Measurements from ENCODE around the gene HPCAL4. TPM values are rescaled to one million over a fixed set of nuclear protein-coding genes. Genes with fewer than 3 reads are reported as not detected.

Gene HPCAL4
- total and polyA plus RNA-seq, 9 of the 15 experiments (the other 6 are each of a cell fraction or from before 2014, with no cell fraction given), result 0.01 to 0.04 (median 0.04) TPM; not detected in 4

DNA sequence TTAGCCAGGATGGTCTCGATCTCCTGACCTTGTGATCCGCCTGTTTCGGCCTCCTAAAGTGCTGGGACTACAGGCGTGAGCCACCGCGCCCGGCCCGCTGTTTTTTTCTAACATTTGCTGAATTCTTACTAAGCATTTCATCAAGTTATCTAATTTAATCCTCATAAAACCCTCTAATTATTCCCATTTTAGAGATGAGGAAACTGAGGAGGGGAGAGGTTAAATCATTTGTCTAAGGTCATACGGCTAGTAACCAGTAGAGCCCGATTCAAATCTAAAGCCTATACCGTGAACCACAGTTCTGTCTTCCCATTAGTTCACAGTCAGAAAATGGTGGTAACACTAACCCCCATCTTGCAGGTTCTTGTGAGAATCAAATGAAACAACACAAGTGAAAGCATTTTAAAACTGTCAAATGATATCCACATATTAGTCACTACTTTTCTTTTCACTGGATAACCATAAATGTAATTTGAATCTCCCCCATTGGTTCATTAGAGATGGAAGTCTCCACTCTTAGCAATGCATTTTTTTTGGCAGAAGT is 62.4 kb downstream of the HPCAL4 start:
- ChIA-PET POLR2A (no interaction called here), CTCF (ENCODE audit: low intra/inter-chr PET ratio) (no interaction called here)
- FAIRE-seq (no peak), ATAC-seq (no peak), DNase-seq (ENCODE audit: extremely low read depth in 1 of 4, low spot score in 3 of 4) (no peak)
- peaks cover 65 to 85% of the 10 kb centered on the region in 2 experiments for H3K27me3 ChIP-seq (ENCODE audit: control insufficient read depth in 2 of 2, insufficient read depth in 2 of 2, low read length in 2 of 2)
- no peaks in the 10 kb centered on the region for H3K36me3 ChIP-seq (ENCODE audit: control insufficient read depth, insufficient read depth, low read length)
- H4K20me1 ChIP-seq (replicated peaks; ENCODE audit: control insufficient read depth, insufficient read depth, low read length), result peaks cover 29% of the 10 kb centered on the region
- no TSS peak for BruUV-seq (replicated peaks)
- no peaks in the 10 kb centered on the region for H3K9me3 ChIP-seq (replicated peaks; ENCODE audit: control insufficient read depth, insufficient read depth, low read depth, low read length)
- no peak overlapping the region for H3K4me3 ChIP-seq
- H3K4me2 ChIP-seq (ENCODE audit: insufficient read depth, low read length), result no peak overlapping the region
- no peaks in the 10 kb centered on the region for H3K79me2 ChIP-seq (ENCODE audit: control insufficient read depth, insufficient read depth, low read length)
- no peak overlapping the region for H2AFZ ChIP-seq (ENCODE audit: low read depth, low read length)
- H3K9me1 ChIP-seq (ENCODE audit: control insufficient read depth, insufficient read depth, low read length), result peaks cover 9% of the 10 kb centered on the region
- no peak overlapping the region for H3K9ac ChIP-seq (ENCODE audit: insufficient read depth in 1 of 2, low read depth in 2 of 2, low read length in 2 of 2)
- no peak overlapping the region for H3K27ac ChIP-seq (ENCODE audit: extremely low read depth, low read depth, low read length)
- 24% methylated on average over 11 of the region's 11 CpGs for WGBS (ENCODE audit: insufficient coverage, low coverage, missing lambda C conversion rate)
- intact Hi-C loops (cut with micrococcal nuclease), result no loop called here
- in situ Hi-C loops (cut with MboI), result no loop called here
- H3K4me1 ChIP-seq (replicated peaks in 1 of 2; ENCODE audit: control insufficient read depth in 2 of 2, insufficient read depth in 2 of 2, low read length in 2 of 2), result peaks cover 3 to 16% of the 10 kb centered on the region in 2 experiments; a peak in 3 of 5 replicates
- peak; percentile 67 for TF ChIP-seq RBM25 (IDR thresholded peaks at IDR 0.05; ENCODE audit: low read depth, low read length, severe bottlenecking)
- peak; percentile 60; the same call in 1 of the 2 replicates for TF ChIP-seq ESRRA (IDR thresholded peaks at IDR 0.05; ENCODE audit: borderline replicate concordance, low read depth)
- no peak for TF ChIP-seq ZZZ3 (IDR thresholded peaks at IDR 0.05)

Small RNA genes within 50 kb of the gene (small RNA-seq; reads per million reads assigned to genes)
- gene RNU7-121P, result not detected

Other genes starting within 250 kb of the HPCAL4 start
Only the 7 nearest of the 9 such genes appear.
- 207 and 244 TPM in 2 replicates for gene PABPC4, start 114.6 kb downstream of the HPCAL4 start, total RNA-seq (2014; rRNA removed)
- 212 and 220 TPM in 2 replicates for gene PABPC4, start 114.6 kb downstream of the HPCAL4 start, total RNA-seq (2014; rRNA removed; fragmentation: Illumina TruSeq; extraction: Trizol)
- 169 and 175 TPM in 2 replicates for gene PABPC4, start 114.6 kb downstream of the HPCAL4 start, total RNA-seq (2015; rRNA removed; fragmentation: Illumina TruSeq; extraction: Trizol)
- 520 and 526 TPM in 2 replicates for gene PABPC4, start 114.6 kb downstream of the HPCAL4 start, total RNA-seq (2021)
- 145 and 147 TPM in 2 replicates for gene PABPC4, start 114.6 kb downstream of the HPCAL4 start, polyA plus RNA-seq (2011; rRNA removed)
- gene PABPC4, start 114.6 kb downstream of the HPCAL4 start, polyA plus RNA-seq (2014; fragmentation: Illumina TruSeq; extraction: Trizol), result 369 and 413 TPM in 2 replicates
- gene PABPC4, start 114.6 kb downstream of the HPCAL4 start, polyA plus RNA-seq (2014; fragmentation: Nextera tagmentation; extraction: Ambion mirVana), result 10 to 100 TPM; 77.7 to 88.4 TPM
- gene PABPC4, start 114.6 kb downstream of the HPCAL4 start, polyA plus RNA-seq (2014; rRNA removed), result 264 and 303 TPM in 2 replicates
- gene HEYL, start 51.8 kb downstream of the HPCAL4 start, total RNA-seq (2014; rRNA removed), result 0.14 and 0.37 TPM in 2 replicates
- gene HEYL, start 51.8 kb downstream of the HPCAL4 start, total RNA-seq (2014; rRNA removed; fragmentation: Illumina TruSeq; extraction: Trizol), result 0.32 and 0.33 TPM in 2 replicates
- 0.15 and 0.22 TPM in 2 replicates for gene HEYL, start 51.8 kb downstream of the HPCAL4 start, total RNA-seq (2015; rRNA removed; fragmentation: Illumina TruSeq; extraction: Trizol)
- 0.78 and 0.89 TPM in 2 replicates for gene HEYL, start 51.8 kb downstream of the HPCAL4 start, total RNA-seq (2021)
- 0.25 and 0.50 TPM in 2 replicates for gene HEYL, start 51.8 kb downstream of the HPCAL4 start, polyA plus RNA-seq (2011; rRNA removed)
- gene HEYL, start 51.8 kb downstream of the HPCAL4 start, polyA plus RNA-seq (2014; fragmentation: Illumina TruSeq; extraction: Trizol), result 0.69 and 0.70 TPM in 2 replicates
- under 1 TPM; 0.13 to 0.14 TPM for gene HEYL, start 51.8 kb downstream of the HPCAL4 start, polyA plus RNA-seq (2014; fragmentation: Nextera tagmentation; extraction: Ambion mirVana)
- gene HEYL, start 51.8 kb downstream of the HPCAL4 start, polyA plus RNA-seq (2014; rRNA removed), result 0.33 and 0.71 TPM in 2 replicates
- not detected in 2 replicates for gene NT5C1A, start 19.3 kb downstream of the HPCAL4 start, total RNA-seq (2014; rRNA removed)
- gene NT5C1A, start 19.3 kb downstream of the HPCAL4 start, total RNA-seq (2014; rRNA removed; fragmentation: Illumina TruSeq; extraction: Trizol), result not detected in 2 replicates
- not detected in 2 replicates for gene NT5C1A, start 19.3 kb downstream of the HPCAL4 start, total RNA-seq (2015; rRNA removed; fragmentation: Illumina TruSeq; extraction: Trizol)
- gene NT5C1A, start 19.3 kb downstream of the HPCAL4 start, total RNA-seq (2021), result not detected in 2 replicates
- not detected in 2 replicates for gene NT5C1A, start 19.3 kb downstream of the HPCAL4 start, polyA plus RNA-seq (2011; rRNA removed)
- gene NT5C1A, start 19.3 kb downstream of the HPCAL4 start, polyA plus RNA-seq (2014; fragmentation: Illumina TruSeq; extraction: Trizol), result not detected in 2 replicates
- not detected for gene NT5C1A, start 19.3 kb downstream of the HPCAL4 start, polyA plus RNA-seq (2014; fragmentation: Nextera tagmentation; extraction: Ambion mirVana)
- not detected in 2 replicates for gene NT5C1A, start 19.3 kb downstream of the HPCAL4 start, polyA plus RNA-seq (2014; rRNA removed)
- gene PPIE, start 47.4 kb upstream of the HPCAL4 start, total RNA-seq (2014; rRNA removed), result 75.4 and 84.7 TPM in 2 replicates
- gene PPIE, start 47.4 kb upstream of the HPCAL4 start, total RNA-seq (2014; rRNA removed; fragmentation: Illumina TruSeq; extraction: Trizol), result 107 and 113 TPM in 2 replicates
- gene PPIE, start 47.4 kb upstream of the HPCAL4 start, total RNA-seq (2015; rRNA removed; fragmentation: Illumina TruSeq; extraction: Trizol), result 99.9 and 100.0 TPM in 2 replicates
- gene PPIE, start 47.4 kb upstream of the HPCAL4 start, total RNA-seq (2021), result 94.2 and 108 TPM in 2 replicates
- gene PPIE, start 47.4 kb upstream of the HPCAL4 start, polyA plus RNA-seq (2011; rRNA removed), result 162 and 163 TPM in 2 replicates
- 119 and 131 TPM in 2 replicates for gene PPIE, start 47.4 kb upstream of the HPCAL4 start, polyA plus RNA-seq (2014; fragmentation: Illumina TruSeq; extraction: Trizol)
- gene PPIE, start 47.4 kb upstream of the HPCAL4 start, polyA plus RNA-seq (2014; fragmentation: Nextera tagmentation; extraction: Ambion mirVana), result 100 to 1,000 TPM; 369 to 444 TPM
- gene PPIE, start 47.4 kb upstream of the HPCAL4 start, polyA plus RNA-seq (2014; rRNA removed), result 136 and 154 TPM in 2 replicates
- gene OXCT2, start 79.9 kb upstream of the HPCAL4 start, total RNA-seq (2014; rRNA removed), result 0.54 and 0.57 TPM in 2 replicates
- gene OXCT2, start 79.9 kb upstream of the HPCAL4 start, total RNA-seq (2014; rRNA removed; fragmentation: Illumina TruSeq; extraction: Trizol), result 0.22 TPM in 1 of 2 replicates, not detected in the other
- 0.22 and 0.23 TPM in 2 replicates for gene OXCT2, start 79.9 kb upstream of the HPCAL4 start, total RNA-seq (2015; rRNA removed; fragmentation: Illumina TruSeq; extraction: Trizol)
- 0.31 and 0.64 TPM in 2 replicates for gene OXCT2, start 79.9 kb upstream of the HPCAL4 start, total RNA-seq (2021)
- gene OXCT2, start 79.9 kb upstream of the HPCAL4 start, polyA plus RNA-seq (2011; rRNA removed), result 0.08 and 0.39 TPM in 2 replicates
- 0.21 and 0.37 TPM in 2 replicates for gene OXCT2, start 79.9 kb upstream of the HPCAL4 start, polyA plus RNA-seq (2014; fragmentation: Illumina TruSeq; extraction: Trizol)
- gene OXCT2, start 79.9 kb upstream of the HPCAL4 start, polyA plus RNA-seq (2014; fragmentation: Nextera tagmentation; extraction: Ambion mirVana), result not detected
- 0.05 and 0.37 TPM in 2 replicates for gene OXCT2, start 79.9 kb upstream of the HPCAL4 start, polyA plus RNA-seq (2014; rRNA removed)
- gene BMP8B, start 97.4 kb upstream of the HPCAL4 start, total RNA-seq (2014; rRNA removed), result 0.18 and 0.20 TPM in 2 replicates
- gene BMP8B, start 97.4 kb upstream of the HPCAL4 start, total RNA-seq (2014; rRNA removed; fragmentation: Illumina TruSeq; extraction: Trizol), result 0.10 and 0.11 TPM in 2 replicates
- 0.11 and 0.14 TPM in 2 replicates for gene BMP8B, start 97.4 kb upstream of the HPCAL4 start, total RNA-seq (2015; rRNA removed; fragmentation: Illumina TruSeq; extraction: Trizol)
- 0.33 and 0.36 TPM in 2 replicates for gene BMP8B, start 97.4 kb upstream of the HPCAL4 start, total RNA-seq (2021)
- 0.14 and 0.15 TPM in 2 replicates for gene BMP8B, start 97.4 kb upstream of the HPCAL4 start, polyA plus RNA-seq (2011; rRNA removed)
- gene BMP8B, start 97.4 kb upstream of the HPCAL4 start, polyA plus RNA-seq (2014; fragmentation: Illumina TruSeq; extraction: Trizol), result 0.14 and 0.18 TPM in 2 replicates
- under 1 TPM; 0.03 to 0.04 TPM for gene BMP8B, start 97.4 kb upstream of the HPCAL4 start, polyA plus RNA-seq (2014; fragmentation: Nextera tagmentation; extraction: Ambion mirVana)
- 0.09 and 0.22 TPM in 2 replicates for gene BMP8B, start 97.4 kb upstream of the HPCAL4 start, polyA plus RNA-seq (2014; rRNA removed)
- 67.5 and 71.3 TPM in 2 replicates for gene TRIT1, start 192.1 kb upstream of the HPCAL4 start, total RNA-seq (2014; rRNA removed)
- gene TRIT1, start 192.1 kb upstream of the HPCAL4 start, total RNA-seq (2014; rRNA removed; fragmentation: Illumina TruSeq; extraction: Trizol), result 84.0 and 103 TPM in 2 replicates
- gene TRIT1, start 192.1 kb upstream of the HPCAL4 start, total RNA-seq (2015; rRNA removed; fragmentation: Illumina TruSeq; extraction: Trizol), result 66.7 and 67.6 TPM in 2 replicates
- 57.5 and 58.4 TPM in 2 replicates for gene TRIT1, start 192.1 kb upstream of the HPCAL4 start, total RNA-seq (2021)
- gene TRIT1, start 192.1 kb upstream of the HPCAL4 start, polyA plus RNA-seq (2011; rRNA removed), result 87.3 and 88.3 TPM in 2 replicates
- gene TRIT1, start 192.1 kb upstream of the HPCAL4 start, polyA plus RNA-seq (2014; fragmentation: Illumina TruSeq; extraction: Trizol), result 75.1 and 76.5 TPM in 2 replicates
- 10 to 100 TPM; 27.9 to 58.3 TPM for gene TRIT1, start 192.1 kb upstream of the HPCAL4 start, polyA plus RNA-seq (2014; fragmentation: Nextera tagmentation; extraction: Ambion mirVana)
- 66.4 and 72.1 TPM in 2 replicates for gene TRIT1, start 192.1 kb upstream of the HPCAL4 start, polyA plus RNA-seq (2014; rRNA removed)